ENCODE measurements around the gene PDCD7. TPM values are rescaled to one million over a fixed set of nuclear protein-coding genes. Genes with fewer than 3 reads are reported as not detected.

The PDCD7 gene
- total and polyA plus RNA-seq, 2 of the 13 experiments (the other 11 are each of a cell fraction or from before 2014, with no cell fraction given), result 10.1 to 14.7 TPM

DNA sequence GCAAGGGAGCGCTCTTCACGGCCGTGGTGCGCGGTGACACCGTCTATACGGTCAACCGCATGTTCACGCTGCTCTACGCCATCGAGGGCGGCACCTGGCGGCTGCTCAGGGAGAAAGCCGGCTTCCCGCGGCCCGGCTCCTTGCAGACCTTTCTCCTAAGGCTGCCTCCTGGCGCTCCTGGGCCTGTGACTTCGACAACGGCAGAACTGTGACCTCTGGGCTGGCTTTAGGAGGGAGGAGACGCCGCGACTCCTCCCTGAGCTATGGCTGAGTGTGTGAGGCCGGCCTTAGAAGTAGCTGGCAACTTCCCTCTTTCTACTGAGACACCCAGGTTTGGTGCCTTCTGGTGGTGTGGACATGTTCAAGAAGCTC lies 55.6 kb downstream of the PDCD7 start:
- no peak for ATAC-seq
- H3K9me3 ChIP-seq (ENCODE audit: low read length), result no peaks in the 10 kb centered on the region
- no peak for FAIRE-seq
- no peak overlapping the region for H3K4me3 ChIP-seq (replicated peaks in 1 of 3; ENCODE audit: insufficient read depth in 1 of 3, low read depth in 2 of 3, low read length in 3 of 3)
- in situ Hi-C loops (cut with HindIII; ENCODE audit: extremely low pct_ligation_motif_present, low pct_unique_long_range_greater_than_20kb), result no loop called here
- 76% methylated on average over 24 of the region's 24 CpGs for WGBS (ENCODE audit: low lambda C conversion rate)
- peaks cover 41% of the 10 kb centered on the region for H3K4me1 ChIP-seq (ENCODE audit: insufficient read depth, low read length)
- H3K27me3 ChIP-seq (ENCODE audit: control insufficient read depth in 1 of 2, insufficient read depth in 2 of 2, low read length in 2 of 2), result peaks cover 0 to 9% of the 10 kb centered on the region in 2 experiments; a peak in 2 of 5 replicates
- intact Hi-C loops (cut with micrococcal nuclease; ENCODE audit: unreplicated experiment), result loop anchor here (2.0 kb wide), 1 partner anchor 45 kb away; no protein-coding TSS in a partner anchor
- H2AFZ ChIP-seq (ENCODE audit: low read length), result no peak overlapping the region
- DNase-seq (ENCODE audit: low spot score), result no peak
- ChIA-PET POLR2A (no interaction called here), CTCF (ENCODE audit: low intra/inter-chr PET ratio, low total read pairs) (interaction anchor here (1.8 to 2.7 kb wide), 2 partner anchors 24 to 44 kb away, joined by 5 to 9 read pairs; no protein-coding TSS in a partner anchor)
- BruUV-seq (replicated peaks), result no TSS peak
- H3K36me3 ChIP-seq (replicated peaks in 1 of 2; ENCODE audit: control insufficient read depth in 1 of 2, insufficient read depth in 2 of 2, low read length in 2 of 2), result no peaks in the 10 kb centered on the region
- H3K4me2 ChIP-seq (ENCODE audit: low read depth, low read length), result no peak overlapping the region
- no peaks in the 10 kb centered on the region for H3K79me2 ChIP-seq (ENCODE audit: insufficient read depth, low read length)
- H3K27ac ChIP-seq (ENCODE audit: extremely low read length, insufficient read depth, low read length), result no peak overlapping the region
- no peak overlapping the region for H3K9ac ChIP-seq (ENCODE audit: insufficient read depth, low read depth, low read length)
- H4K20me1 ChIP-seq (ENCODE audit: insufficient read depth, low read length), result no peaks in the 10 kb centered on the region
- TF ChIP-seq, protein P1, sequence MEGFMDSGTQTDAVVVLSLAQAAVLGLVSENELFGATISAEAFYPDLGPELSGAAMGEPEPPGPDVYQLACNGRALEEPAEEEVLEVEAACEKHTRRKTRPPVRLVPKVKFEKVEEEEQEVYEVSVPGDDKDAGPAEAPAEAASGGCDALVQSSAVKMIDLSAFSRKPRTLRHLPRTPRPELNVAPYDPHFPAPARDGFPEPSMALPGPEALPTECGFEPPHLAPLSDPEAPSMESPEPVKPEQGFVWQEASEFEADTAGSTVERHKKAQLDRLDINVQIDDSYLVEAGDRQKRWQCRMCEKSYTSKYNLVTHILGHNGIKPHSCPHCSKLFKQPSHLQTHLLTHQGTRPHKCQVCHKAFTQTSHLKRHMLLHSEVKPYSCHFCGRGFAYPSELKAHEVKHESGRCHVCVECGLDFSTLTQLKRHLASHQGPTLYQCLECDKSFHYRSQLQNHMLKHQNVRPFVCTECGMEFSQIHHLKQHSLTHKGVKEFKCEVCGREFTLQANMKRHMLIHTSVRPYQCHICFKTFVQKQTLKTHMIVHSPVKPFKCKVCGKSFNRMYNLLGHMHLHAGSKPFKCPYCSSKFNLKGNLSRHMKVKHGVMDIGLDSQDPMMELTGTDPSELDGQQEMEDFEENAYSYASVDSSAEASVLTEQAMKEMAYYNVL (CRISPR knock-in tag; IDR thresholded peaks at IDR 0.05; ENCODE audit: borderline replicate concordance), result no peak
- TF ChIP-seq, protein P2, sequence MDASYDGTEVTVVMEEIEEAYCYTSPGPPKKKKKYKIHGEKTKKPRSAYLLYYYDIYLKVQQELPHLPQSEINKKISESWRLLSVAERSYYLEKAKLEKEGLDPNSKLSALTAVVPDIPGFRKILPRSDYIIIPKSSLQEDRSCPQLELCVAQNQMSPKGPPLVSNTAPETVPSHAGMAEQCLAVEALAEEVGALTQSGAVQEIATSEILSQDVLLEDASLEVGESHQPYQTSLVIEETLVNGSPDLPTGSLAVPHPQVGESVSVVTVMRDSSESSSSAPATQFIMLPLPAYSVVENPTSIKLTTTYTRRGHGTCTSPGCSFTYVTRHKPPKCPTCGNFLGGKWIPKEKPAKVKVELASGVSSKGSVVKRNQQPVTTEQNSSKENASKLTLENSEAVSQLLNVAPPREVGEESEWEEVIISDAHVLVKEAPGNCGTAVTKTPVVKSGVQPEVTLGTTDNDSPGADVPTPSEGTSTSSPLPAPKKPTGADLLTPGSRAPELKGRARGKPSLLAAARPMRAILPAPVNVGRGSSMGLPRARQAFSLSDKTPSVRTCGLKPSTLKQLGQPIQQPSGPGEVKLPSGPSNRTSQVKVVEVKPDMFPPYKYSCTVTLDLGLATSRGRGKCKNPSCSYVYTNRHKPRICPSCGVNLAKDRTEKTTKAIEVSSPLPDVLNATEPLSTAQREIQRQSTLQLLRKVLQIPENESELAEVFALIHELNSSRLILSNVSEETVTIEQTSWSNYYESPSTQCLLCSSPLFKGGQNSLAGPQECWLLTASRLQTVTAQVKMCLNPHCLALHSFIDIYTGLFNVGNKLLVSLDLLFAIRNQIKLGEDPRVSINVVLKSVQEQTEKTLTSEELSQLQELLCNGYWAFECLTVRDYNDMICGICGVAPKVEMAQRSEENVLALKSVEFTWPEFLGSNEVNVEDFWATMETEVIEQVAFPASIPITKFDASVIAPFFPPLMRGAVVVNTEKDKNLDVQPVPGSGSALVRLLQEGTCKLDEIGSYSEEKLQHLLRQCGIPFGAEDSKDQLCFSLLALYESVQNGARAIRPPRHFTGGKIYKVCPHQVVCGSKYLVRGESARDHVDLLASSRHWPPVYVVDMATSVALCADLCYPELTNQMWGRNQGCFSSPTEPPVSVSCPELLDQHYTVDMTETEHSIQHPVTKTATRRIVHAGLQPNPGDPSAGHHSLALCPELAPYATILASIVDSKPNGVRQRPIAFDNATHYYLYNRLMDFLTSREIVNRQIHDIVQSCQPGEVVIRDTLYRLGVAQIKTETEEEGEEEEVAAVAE (CRISPR knock-in tag; IDR thresholded peaks at IDR 0.05; ENCODE audit: borderline replicate concordance), result no peak
- TF ChIP-seq KLF15 (CRISPR knock-in tag; IDR thresholded peaks at IDR 0.05; ENCODE audit: borderline replicate concordance) (no peak), U2AF1 (optimal IDR thresholded peaks at IDR 0.05; ENCODE audit: low read depth, low read length) (no peak), ZNF883 (CRISPR knock-in tag; IDR thresholded peaks at IDR 0.05; ENCODE audit: not compliant biosample characterization) (no peak), IRF2 (CRISPR knock-in tag; IDR thresholded peaks at IDR 0.05) (no peak), SETDB1 (CRISPR knock-in tag; IDR thresholded peaks at IDR 0.05; ENCODE audit: borderline replicate concordance) (no peak), PRPF4 (IDR thresholded peaks at IDR 0.05; ENCODE audit: low read depth, low read length, poor library complexity, severe bottlenecking) (no peak), HNF4A (CRISPR knock-in tag; IDR thresholded peaks at IDR 0.05) (no peak), HOXA3 (CRISPR knock-in tag; IDR thresholded peaks at IDR 0.05) (0 out of 2 replicates have a peak, but pooled peaks have one; percentile 43), ZNF780A (CRISPR knock-in tag; IDR thresholded peaks at IDR 0.05) (no peak), STAG1 (CRISPR knock-in tag; IDR thresholded peaks at IDR 0.05) (peak; percentile 31; the same call in 1 of the 2 replicates)
- TF ChIP-seq, protein P3, sequence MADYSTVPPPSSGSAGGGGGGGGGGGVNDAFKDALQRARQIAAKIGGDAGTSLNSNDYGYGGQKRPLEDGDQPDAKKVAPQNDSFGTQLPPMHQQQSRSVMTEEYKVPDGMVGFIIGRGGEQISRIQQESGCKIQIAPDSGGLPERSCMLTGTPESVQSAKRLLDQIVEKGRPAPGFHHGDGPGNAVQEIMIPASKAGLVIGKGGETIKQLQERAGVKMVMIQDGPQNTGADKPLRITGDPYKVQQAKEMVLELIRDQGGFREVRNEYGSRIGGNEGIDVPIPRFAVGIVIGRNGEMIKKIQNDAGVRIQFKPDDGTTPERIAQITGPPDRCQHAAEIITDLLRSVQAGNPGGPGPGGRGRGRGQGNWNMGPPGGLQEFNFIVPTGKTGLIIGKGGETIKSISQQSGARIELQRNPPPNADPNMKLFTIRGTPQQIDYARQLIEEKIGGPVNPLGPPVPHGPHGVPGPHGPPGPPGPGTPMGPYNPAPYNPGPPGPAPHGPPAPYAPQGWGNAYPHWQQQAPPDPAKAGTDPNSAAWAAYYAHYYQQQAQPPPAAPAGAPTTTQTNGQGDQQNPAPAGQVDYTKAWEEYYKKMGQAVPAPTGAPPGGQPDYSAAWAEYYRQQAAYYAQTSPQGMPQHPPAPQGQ (CRISPR knock-in tag; IDR thresholded peaks at IDR 0.05; ENCODE audit: borderline replicate concordance), result no peak
- TF ChIP-seq, protein P4, sequence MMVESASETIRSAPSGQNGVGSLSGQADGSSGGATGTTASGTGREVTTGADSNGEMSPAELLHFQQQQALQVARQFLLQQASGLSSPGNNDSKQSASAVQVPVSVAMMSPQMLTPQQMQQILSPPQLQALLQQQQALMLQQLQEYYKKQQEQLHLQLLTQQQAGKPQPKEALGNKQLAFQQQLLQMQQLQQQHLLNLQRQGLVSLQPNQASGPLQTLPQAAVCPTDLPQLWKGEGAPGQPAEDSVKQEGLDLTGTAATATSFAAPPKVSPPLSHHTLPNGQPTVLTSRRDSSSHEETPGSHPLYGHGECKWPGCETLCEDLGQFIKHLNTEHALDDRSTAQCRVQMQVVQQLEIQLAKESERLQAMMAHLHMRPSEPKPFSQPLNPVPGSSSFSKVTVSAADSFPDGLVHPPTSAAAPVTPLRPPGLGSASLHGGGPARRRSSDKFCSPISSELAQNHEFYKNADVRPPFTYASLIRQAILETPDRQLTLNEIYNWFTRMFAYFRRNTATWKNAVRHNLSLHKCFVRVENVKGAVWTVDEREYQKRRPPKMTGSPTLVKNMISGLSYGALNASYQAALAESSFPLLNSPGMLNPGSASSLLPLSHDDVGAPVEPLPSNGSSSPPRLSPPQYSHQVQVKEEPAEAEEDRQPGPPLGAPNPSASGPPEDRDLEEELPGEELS (CRISPR knock-in tag; IDR thresholded peaks at IDR 0.05), result no peak

All from HepG2 (cell line).